ENCODE data around the gene SEMA5B.

- TF ChIP-seq EP300 (IDR thresholded peaks at IDR 0.05; ENCODE audit: borderline replicate concordance) (no peak), CREB1 (IDR thresholded peaks at IDR 0.05; ENCODE audit: low read depth) (no peak), TEAD4 (IDR thresholded peaks at IDR 0.05) (no peak), YY1 (IDR thresholded peaks at IDR 0.05; ENCODE audit: low read depth) (no peak)
Observed at GRCh38 chr3:123071146-123071545, 43.6 kb upstream of the SEMA5B start.

Data from Ishikawa (cell line).